Stimulated activated CD4-positive, alpha-beta T cell treated with anti-CD3 and anti-CD28 coated beads, Interleukin-15, amount 100 ng/mL, for 48 hours (primary cell): ENCODE results near the gene GREB1.

Source experiments
- DNase-seq, 2 donors: peaks; one replicate each; pipeline ENCODE4 v3.0.0-alpha.2; 2020; ENCODE audit warnings: low read depth in 2 of 2

The GREB1 gene, protein sequence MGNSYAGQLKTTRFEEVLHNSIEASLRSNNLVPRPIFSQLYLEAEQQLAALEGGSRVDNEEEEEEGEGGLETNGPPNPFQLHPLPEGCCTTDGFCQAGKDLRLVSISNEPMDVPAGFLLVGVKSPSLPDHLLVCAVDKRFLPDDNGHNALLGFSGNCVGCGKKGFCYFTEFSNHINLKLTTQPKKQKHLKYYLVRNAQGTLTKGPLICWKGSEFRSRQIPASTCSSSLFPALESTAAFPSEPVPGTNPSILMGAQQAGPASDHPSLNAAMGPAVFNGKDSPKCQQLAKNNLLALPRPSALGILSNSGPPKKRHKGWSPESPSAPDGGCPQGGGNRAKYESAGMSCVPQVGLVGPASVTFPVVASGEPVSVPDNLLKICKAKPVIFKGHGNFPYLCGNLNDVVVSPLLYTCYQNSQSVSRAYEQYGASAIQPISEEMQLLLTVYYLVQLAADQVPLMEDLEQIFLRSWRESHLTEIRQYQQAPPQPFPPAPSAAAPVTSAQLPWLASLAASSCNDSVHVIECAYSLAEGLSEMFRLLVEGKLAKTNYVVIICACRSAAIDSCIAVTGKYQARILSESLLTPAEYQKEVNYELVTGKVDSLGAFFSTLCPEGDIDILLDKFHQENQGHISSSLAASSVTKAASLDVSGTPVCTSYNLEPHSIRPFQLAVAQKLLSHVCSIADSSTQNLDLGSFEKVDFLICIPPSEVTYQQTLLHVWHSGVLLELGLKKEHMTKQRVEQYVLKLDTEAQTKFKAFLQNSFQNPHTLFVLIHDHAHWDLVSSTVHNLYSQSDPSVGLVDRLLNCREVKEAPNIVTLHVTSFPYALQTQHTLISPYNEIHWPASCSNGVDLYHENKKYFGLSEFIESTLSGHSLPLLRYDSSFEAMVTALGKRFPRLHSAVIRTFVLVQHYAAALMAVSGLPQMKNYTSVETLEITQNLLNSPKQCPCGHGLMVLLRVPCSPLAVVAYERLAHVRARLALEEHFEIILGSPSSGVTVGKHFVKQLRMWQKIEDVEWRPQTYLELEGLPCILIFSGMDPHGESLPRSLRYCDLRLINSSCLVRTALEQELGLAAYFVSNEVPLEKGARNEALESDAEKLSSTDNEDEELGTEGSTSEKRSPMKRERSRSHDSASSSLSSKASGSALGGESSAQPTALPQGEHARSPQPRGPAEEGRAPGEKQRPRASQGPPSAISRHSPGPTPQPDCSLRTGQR (N-terminal part only)

DNA sequence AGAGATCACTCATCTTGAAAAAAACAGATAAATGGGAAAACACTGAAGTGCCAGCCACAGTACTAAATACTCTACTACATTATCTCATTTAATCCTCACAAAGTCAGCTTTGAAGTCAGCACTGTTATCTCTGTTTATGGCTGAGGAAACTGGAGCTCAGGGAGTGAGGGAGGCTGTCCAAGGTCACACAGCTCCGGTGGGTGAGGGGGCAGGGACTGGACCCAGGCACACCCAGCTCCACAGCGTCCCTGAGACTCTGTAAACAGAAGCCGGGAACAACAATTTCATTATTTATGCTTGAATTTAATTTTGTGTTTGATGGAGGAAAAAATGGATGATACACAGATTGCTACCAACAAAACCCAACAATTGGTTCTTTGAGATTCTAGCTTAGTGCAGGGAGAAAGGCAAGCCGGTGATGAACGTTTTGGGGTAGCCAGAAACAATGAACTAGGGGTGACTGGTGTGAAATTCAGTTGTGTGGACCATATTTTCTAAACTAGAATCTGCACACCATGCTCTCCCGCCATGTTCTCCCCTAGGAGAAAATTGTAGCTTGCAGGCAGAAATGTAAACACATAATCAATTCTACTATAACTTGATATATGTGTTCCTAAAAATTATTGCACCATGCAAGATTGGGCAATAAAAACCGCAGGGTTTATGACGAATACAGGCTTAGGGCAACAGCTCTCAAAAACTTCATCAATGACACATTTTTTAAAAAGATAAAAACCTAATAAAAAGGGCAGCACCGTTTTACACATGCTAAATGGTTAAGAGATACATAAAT is at the start of gene GREB1:
GREB1 (plus strand) TSS at position 768 of the 793 bp plus-strand sequence. CDS start 22,570 bp downstream, outside the sequence.
- DNase-seq, result no peak

DNA sequence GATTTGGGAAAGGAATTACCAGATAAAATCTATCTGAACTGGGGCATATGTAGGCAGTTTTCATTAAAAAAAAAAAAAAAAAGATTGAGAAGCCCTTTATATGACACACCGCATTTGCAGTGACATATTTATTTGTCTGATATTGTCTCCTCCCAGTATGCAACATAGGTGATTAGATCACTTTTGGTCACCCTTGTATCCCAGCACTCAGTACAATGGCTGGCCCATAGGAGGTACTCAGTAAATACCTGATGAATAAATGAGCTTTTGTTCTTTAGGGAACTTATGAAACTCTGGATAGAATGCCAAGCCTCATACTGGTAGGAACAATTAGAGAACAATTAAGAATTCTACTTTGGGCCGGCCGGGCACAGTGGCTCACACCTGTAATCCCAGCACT is 45.0 kb upstream of the GREB1 start:
- no peak for DNase-seq

DNA sequence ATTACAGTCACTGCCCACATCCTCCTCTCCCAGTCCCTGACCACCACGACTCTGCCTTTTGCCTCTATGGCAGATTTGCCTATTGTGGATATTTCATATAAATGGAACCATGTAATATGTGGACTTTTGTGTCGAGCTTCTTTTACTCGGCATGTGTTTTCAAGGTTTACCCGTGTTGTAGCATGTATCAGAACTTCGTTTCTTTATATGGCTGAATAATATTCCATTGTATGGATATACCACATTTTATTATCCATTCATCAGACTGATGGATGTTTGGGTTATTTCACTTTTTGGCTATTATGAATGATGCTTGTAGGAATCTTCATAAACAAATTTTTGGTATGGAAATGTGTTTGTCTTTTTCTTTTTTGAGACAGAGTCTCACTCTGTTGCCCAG is 43.7 kb upstream of the GREB1 start:
- no peak for DNase-seq

DNA sequence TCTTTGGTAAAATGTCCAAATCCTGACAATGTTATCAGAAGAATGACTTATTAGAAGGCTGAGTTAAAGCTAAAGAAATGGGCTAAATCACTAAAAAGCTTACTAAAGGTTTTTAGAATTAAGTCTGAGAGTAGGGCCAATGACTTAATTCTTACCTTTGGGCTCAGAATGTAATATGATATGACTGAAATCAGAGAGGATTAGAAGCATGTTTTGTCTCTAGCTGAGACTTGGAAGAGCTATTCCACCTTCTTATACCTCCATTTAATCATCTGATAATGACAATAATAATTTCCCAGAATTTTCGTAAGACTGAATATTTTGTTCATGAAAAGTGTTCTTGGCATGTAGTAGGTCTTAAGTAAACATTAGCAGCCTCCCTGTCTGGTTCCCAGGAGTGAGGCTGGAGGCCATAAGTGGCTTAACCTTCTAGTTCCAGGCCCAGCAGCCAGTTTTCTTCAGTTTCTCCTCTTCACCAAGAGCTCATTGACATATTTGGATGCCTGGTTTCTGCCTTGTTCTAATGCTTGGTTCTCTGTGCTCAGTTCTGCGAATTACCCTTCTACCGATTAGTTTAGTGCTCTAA is 42.4 kb upstream of the GREB1 start:
- DNase-seq, result no peak

DNA sequence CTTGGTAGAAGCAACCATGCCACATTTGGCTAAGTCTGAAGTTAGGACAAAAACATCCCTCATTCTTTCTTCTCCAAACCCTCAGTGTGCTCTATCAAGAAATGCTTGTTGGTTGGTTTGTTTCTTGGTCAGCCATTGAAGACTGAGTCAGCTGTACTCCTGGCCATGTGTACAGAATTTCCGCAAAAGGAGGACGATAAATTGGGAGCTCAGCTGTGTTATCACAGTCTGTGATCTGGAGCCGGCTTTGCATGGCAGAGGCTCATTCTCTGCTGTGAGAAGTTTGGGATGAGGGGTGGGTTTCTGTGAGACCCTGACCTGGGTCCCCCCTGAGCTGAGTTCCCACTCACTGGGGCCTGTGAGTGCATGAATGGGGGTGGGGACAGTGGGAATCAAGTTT is 41.6 kb upstream of the GREB1 start:
- no peak for DNase-seq

DNA sequence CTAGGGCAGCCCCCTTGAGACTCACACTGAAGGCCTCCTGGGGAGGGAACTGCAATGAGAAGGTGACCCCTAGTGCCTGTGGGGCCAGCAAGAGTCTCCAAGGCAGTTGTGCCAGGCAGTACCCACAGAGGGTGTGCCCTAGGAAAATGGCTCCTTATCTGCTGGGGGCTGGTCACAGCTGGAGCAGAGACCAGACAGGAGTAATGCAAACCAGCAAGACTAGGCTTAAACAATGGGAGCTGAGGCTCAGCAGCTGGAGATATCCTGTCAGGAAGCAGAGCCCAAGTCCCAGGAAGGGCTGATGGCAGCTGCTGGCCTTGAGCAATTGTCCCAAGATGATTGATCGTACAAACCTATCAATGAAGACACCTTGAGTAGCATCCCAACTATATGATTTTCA is 41.1 kb upstream of the GREB1 start:
- no peak for DNase-seq

DNA sequence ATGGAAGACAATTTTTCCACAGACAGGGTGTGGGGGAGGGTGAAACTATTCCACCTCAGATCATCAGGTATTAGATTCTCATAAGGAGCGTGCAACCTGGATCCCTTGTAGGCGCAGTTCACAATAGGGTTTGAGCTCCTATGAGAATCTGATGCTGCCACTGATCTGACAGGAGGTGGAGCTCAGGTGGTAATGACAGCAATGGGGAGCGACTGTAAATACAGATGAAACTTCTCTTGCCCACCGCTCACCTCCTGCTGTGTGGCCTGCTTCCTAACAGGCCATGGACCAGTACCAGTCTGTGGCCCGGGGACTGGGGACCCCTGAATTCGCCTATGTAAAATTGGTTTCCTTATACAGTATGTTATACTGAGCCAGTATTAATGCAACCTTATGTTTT is 40.6 kb upstream of the GREB1 start:
- DNase-seq, result no peak

DNA sequence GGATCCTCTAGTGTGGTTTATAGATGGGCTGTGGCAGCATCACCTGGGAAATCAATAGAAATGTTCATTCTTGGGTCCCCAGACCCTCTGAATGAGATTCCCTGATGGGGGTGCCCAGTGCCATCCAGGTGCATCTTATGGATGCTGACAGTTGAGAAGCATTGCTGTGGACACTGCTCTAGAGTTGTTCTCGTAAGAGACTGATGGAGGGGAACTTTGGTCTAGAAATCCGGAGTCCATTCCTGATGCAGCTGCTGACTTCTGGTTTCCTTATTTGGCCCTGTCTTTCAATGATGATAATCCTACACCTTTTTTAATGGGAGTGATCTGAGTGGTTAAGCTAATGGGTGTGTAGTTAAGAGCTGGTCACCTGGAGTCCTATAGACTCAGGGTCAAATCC is 39.5 kb upstream of the GREB1 start:
- no peak for DNase-seq

DNA sequence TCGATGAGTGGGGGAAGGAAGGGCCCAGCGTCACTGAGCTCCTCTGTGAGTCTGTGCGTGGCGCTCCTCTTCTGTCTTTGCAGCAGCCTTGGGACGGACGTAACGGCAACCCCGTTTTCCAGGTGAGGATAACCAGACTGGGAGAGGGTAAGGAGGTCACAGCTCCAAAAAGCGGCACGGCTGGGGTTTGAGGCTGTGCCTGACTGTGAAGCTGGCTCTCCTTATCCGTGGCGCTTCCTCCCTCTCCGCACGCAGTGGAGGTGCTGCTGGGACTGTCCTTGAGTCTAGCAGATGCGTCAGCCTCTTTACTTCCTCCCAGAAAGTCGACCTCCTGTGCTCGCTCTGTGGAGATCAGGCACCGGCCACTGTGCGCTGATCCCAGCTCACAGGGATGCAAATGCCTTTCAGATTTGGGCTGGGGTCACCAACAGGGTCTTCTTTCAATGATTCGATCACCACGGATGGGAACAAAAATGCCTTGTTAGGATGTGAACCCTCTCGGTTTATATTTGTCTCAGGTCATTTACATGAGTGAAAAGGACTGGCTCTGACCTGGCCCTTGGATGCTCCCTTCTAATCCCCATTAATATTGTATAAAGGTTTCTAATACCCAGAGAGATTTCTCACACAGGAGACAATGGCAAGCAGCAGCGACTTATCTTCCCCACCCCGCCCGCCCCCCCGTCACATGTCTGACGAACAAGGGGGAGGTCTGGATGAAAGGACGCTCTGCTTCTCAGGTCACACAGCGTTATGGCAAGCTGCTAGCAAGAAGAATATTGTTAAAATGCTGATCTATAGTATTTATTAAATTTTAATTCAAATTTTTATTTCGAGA is 37.8 kb upstream of the GREB1 start:
- DNase-seq, result no peak

DNA sequence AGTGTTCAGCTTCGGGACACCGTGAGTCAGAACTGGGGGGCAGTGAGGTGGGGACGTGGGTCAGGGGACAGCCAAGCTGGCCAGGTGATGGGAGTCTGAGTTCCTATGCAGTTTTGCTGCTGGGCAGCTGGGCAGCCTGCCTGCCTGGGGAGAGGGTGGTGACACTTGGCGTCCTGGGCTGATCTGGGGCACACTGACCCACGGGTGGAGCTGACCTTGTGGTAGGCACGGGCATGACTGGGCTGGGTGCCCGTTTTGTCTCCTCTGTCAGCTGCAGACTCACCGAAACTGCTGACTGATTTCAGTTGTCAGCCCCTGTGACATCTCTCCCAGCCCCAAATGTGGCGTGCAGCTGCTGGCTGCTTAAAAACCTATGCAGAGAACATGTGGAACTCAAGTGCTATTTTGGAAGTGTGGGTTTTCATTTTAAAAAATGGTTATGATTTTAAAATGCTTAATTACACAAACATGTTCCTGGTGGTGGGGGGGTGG is 35.3 kb upstream of the GREB1 start:
- no peak for DNase-seq

DNA sequence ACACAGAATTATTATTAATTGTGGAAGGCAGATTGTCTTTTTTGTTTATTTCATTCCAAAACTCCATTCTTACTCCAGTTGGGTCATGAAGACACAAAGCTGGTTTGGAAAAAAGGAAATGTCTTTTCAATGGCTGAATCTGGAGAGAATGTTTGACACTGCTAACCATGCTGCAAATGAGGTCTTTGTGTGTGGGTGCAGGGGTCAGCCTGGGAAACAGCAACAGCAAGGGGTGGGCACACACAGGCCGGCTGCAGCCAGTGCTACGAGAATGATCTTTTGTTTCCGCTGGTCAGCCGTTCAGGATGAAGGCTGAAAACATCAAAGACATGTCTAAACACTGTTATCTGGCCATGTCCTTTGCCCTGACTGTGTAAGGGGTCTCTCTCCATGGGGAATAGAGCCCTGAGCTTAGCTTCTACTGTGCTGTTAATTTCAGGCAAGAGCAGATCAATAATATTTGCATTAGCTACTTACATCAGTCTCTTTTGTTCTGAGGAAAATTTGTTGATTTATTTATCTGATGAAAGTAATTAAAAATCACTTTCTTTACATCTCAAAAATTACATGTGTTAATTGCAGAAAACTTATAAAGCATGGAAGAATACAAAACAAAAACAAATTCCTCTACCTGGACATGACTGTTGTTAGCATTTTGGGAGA is 34.6 kb upstream of the GREB1 start:
- DNase-seq, result no peak

DNA sequence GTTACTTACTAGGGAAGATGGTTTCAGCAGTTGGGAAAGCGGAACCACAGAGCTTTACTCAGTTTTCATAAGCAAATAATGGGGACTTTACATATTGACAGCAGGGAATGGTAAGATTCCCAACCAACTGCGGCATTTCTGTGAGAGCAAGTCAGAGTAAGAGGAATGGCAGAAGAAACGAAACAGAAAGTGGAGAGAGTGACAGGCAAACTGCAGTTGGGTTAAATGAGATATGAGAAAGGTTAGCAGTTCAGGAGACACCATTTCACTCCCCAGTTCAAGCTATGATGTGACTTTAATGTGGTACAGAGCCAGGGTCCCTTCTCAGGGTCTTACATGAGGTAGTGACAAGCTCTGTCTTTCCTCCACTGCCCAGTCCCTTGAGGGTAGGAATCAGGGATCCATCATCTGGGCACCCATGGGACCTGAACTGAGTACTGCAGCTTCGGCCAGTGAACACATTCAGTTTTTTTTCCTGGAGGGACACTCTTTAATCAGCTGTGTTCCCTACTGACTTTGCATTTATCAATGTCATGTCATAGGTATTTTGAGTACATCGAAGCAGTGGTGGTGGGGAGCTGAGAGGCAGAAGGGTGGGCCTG is 33.0 kb upstream of the GREB1 start:
- DNase-seq, result no peak

DNA sequence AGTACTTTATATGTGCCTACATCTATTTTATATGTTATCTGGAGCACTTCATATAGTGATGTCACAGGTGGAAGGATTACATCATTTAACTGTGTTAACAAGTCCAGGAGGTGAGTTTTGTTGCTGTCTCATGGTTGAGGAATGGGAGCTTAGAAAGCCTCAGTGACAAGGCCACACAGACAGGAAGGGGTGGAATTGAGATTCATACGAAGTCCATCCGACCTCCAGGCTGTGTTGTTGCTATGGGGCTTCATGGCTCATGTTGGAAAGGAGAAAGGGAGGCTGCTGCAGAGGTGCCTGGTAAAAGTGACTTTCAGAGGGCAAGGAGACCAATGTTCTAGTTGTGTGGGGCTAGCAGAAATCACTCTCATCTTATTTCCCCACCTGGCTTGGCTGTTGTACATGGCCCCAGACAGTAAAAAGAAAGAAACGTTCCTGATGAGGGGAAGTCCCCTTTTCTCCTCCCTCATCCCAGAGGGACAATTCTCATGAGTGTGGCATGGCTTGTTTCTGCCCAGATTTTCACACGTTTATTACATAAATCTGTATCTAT is 31.0 kb upstream of the GREB1 start:
- DNase-seq, result no peak

DNA sequence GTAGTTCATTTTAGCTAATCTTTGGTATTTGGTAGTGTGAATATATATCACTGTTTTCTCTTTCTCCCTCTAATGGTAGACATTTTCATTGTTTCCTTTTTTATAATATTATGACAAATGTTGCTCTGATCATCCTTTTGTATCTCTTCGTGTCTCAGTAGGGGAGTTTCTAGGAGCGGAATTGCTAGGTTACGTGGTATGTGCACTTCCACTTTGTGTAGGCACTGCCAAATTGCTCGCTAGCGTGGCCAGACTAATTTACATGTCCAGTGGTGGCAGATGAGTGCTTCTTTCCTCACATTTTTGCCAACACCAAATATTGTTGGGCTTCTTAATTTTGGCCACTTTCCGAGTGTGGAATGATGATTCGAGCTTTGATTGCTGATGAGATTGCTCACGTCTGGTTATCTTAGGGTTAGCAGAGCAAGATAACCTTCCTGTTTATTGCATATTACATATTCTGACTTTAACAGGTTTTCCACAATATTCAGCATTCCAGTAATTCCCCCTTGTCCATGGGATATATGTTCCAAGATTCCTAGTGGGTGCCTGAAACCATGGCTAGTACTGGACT is 30.4 kb upstream of the GREB1 start:
- DNase-seq, result no peak

DNA sequence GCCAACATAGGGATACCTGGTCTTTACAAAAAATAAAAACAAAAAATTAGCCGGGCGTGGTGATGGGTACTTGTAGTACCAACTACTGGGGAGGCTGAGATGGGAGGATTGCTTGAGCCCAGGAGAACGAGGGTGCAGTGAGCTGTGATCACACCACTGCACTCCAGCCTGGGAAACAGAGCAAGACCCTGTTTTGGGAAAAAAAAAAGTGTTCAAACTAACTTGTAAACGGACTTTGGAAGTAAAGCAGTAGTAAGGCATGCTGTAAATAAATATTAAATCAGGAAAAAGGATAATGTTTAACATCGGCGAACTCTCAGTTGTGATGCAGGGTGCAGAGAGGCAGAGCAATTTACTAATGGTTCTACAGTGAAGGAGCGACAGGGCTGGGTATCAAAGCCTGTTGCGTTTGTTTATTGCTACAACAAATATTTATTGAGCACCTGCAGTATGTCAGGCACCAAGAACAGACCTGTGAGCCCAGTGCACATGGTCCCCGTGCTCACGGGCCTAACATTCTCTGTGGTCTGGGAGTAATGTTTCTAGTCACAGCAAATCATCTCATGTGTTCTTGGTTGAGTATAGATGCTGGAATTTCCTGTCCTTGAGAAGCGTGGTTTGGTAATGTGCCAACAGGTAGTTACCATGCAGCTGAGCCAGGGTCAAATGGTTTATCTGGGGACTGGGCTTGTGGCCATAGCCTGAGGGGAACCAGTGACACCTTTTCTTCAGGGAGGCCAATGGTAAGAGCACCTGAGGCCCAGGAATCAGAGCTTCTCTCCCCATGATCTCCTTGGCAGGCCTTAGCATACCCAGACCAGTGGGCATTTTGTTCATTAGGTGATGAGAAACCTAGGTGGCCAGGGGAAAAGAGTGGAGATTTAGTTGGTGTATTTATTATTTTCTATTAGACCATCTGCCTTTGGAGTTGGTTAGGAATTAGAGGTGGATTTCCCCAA is 27.9 kb upstream of the GREB1 start:
- no peak for DNase-seq

DNA sequence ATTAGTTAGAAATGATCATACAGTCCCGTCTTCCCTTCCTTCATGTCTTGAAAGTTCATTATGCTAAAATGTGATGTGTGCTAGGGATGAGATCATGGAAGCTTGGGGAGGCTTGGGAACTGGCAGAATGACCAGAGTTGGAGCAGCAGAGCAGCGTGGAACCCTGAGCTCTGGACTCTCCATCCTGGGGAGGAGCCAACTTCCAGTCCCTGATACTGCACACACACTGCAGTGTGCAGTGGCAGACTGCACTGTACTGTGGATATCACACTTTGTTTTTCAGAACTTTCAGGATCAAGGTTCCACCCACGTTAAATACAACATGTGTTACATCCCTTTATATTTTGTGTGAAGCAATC is 27.3 kb upstream of the GREB1 start:
- DNase-seq, result no peak

DNA sequence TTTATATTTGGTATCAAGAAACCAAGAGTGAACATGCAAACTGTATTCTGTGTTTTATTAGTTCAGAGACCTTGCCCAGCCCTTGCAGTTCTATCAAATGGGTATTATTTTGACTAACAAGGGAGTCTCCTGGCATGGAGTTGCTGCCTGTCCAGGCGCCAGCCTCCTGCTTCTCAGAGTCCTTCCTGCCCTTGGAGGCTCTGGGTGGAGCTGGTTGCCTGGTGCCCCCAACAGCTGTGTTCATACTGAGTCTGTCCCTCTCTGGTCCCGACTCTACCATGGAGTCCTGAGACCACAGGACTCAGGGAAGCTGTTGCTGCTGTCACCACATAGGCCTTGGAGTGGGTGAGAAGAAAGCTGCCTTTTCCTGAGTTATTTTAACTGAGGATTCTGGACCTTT is 26.3 kb upstream of the GREB1 start:
- DNase-seq, result no peak
